GM23248 (cell line): ENCODE data around the gene FAM180B. TPM values are rescaled to one million over a fixed set of nuclear protein-coding genes. Genes with fewer than 3 reads are reported as not detected.

Source experiments
- DNase-seq: peaks from one replicate; pipeline ENCODE4 v3.0.0-alpha.2; 2015
- H2AFZ ChIP-seq: fragments of 200-600 bp; sonication (generic); 2 replicates; pipeline ENCODE4 v1.6.1; 2016; ENCODE audit warnings: antibody characterized with exemption
- H3F3A ChIP-seq: fragments of 200-600 bp; sonication (generic); 2 replicates; pipeline ENCODE4 v1.6.1; 2016; ENCODE audit warnings: mild to moderate bottlenecking, antibody characterized with exemption, mixed run types; ENCODE audit not compliant: insufficient read depth
- H3K27ac ChIP-seq: fragments of 200-600 bp; sonication (generic); 2 replicates; pipeline ENCODE4 v1.5.1; 2016; ENCODE audit warnings: mild to moderate bottlenecking
- H3K27me3 ChIP-seq: fragments of 200-600 bp; sonication (generic); replicated peaks from 2 replicates; pipeline ENCODE4 v1.6.1; 2016; ENCODE audit warnings: mild to moderate bottlenecking; ENCODE audit not compliant: insufficient read depth
- H3K36me3 ChIP-seq: fragments of 200-600 bp; sonication (generic); 2 replicates; pipeline ENCODE4 v1.6.1; 2016; ENCODE audit warnings: low read depth, mild to moderate bottlenecking
- H3K4me1 ChIP-seq: fragments of 200-600 bp; sonication (generic); 2 replicates; pipeline ENCODE4 v1.6.1; 2016; ENCODE audit warnings: mild to moderate bottlenecking; ENCODE audit not compliant: insufficient read depth
- H3K4me2 ChIP-seq: fragments of 200-600 bp; sonication (generic); one replicate; pipeline ENCODE4 v1.6.1; 2016; ENCODE audit warnings: mild to moderate bottlenecking; ENCODE audit not compliant: unreplicated experiment
- H3K4me3 ChIP-seq: fragments of 200-600 bp; sonication (generic); 2 replicates; pipeline ENCODE4 v1.5.1; 2016; ENCODE audit warnings: mild to moderate bottlenecking
- H3K79me2 ChIP-seq: fragments of 200-600 bp; sonication (generic); 2 replicates; pipeline ENCODE4 v1.6.1; 2016; ENCODE audit warnings: mild to moderate bottlenecking; ENCODE audit not compliant: insufficient read depth
- H3K9ac ChIP-seq: fragments of 200-600 bp; sonication (generic); 2 replicates; pipeline ENCODE4 v1.6.1; 2016; ENCODE audit warnings: mild to moderate bottlenecking
- H3K9me2 ChIP-seq: fragments of 200-600 bp; sonication (generic); 2 replicates; pipeline ENCODE4 v1.6.1; 2016; ENCODE audit warnings: mixed run types, mild to moderate bottlenecking, moderate library complexity; ENCODE audit not compliant: insufficient read depth
- H3K9me3 ChIP-seq: fragments of 200-600 bp; sonication (generic); one replicate; pipeline ENCODE4 v1.6.1; 2017; ENCODE audit warnings: low read depth
- H4K20me1 ChIP-seq: fragments of 200-600 bp; sonication (generic); 2 replicates; pipeline ENCODE4 v1.6.0; 2016; ENCODE audit not compliant: insufficient read depth
- EZH2 ChIP-seq: fragments of 200-600 bp; sonication (generic); IDR thresholded peaks from 2 replicates; pipeline ENCODE4 v1.6.1; 2018; ENCODE audit warnings: antibody characterized with exemption, mild to moderate bottlenecking; ENCODE audit not compliant: insufficient read depth, poor library complexity, severe bottlenecking
- EZH2phosphoT487 ChIP-seq: fragments of 200-600 bp; sonication (generic); IDR thresholded peaks from 2 replicates; pipeline ENCODE4 v1.6.1; 2018; ENCODE audit warnings: antibody characterized with exemption, moderate library complexity, mild to moderate bottlenecking, low read depth; ENCODE audit not compliant: insufficient read depth
- WGBS, 2 experiments: methylation state at CpG; one replicate each; pipeline ENCODE4 v1.1.6; 2015 to 2017; ENCODE audit warnings: low lambda C conversion rate in 2 of 2, low coverage in 1 of 2; ENCODE audit errors: missing lambda C conversion rate in 2 of 2; 5-methylcytosine and 5-hydroxymethylcytosine counted together
- in situ Hi-C: fragments of 300-500 bp; cut with MboI; formaldehyde crosslinking; loops from 2 replicates; pipeline ENCODE4 v1.15.0; 2020
- polyA plus RNA-seq: library from polyadenylated mRNA; unstranded; fragments of >200 nt; fragmentation: Nextera tagmentation; extraction: Ambion mirVana; gene quantifications from 2 replicates; pipeline ENCODE4 v1.2.1, GENCODE V29; 2016
- total RNA-seq: library from RNA; depleted of rRNA; stranded (reverse); fragments of >200 nt; shearing (Covaris generic); gene quantifications from 2 replicates; pipeline ENCODE4 v1.2.3, GENCODE V29; 2014

Gene FAM180B
- total and polyA plus RNA-seq, 2 experiments from 2014 or later = not detected

- DNase-seq = peak; percentile 92
- Histone ChIP-seq H3K9me3 (no peaks in the 10 kb centered on the region), H4K20me1 (no peaks in the 10 kb centered on the region), H2AFZ (peak within 1 kb of the TSS; percentile 90), H3K27me3 (no peaks in the 10 kb centered on the region), H3F3A (peaks cover 4% of the 10 kb centered on the region; the same call in 1 of the 2 replicates), H3K36me3 (no peaks in the 10 kb centered on the region), H3K4me3 (peak within 1 kb of the TSS; percentile 89), H3K4me2 (peak within 1 kb of the TSS; percentile 85), H3K9ac (peak within 1 kb of the TSS; percentile 91), H3K4me1 (peaks cover 9% of the 10 kb centered on the region; the same call in 1 of the 2 replicates), H3K27ac (no peak within 1 kb of the TSS), H3K79me2 (peaks cover 50% of the 10 kb centered on the region), H3K9me2 (no peaks in the 10 kb centered on the region)
- in situ Hi-C loops = no loop called here
- 1 to 2% methylated on average over 48 to 74 of the region's 86 CpGs for WGBS, 2 experiments
- no peak for TF ChIP-seq EZH2
Measured at GRCh38 chr11:47565340-47566148, 20.9 kb upstream of the FAM180B start, which contains the start of gene PTPMT1. Gene PTPMT1 (plus strand): TSS chr11:47565599. CDS start chr11:47565623, 24 bp downstream.

GRCh38 chr11:47566149-47566698 lies 20.3 kb upstream of the FAM180B start:
- H3K4me3 ChIP-seq = peak overlapping the region; percentile 89
- H3K9ac ChIP-seq = peak overlapping the region; percentile 91
- no peaks in the 10 kb centered on the region for H4K20me1 ChIP-seq
- no peaks in the 10 kb centered on the region for H3K9me2 ChIP-seq
- peaks cover 57% of the 10 kb centered on the region for H3K79me2 ChIP-seq
- 0 out of 2 replicates have a peak, but pooled peaks cover under 1% of the 10 kb centered on the region for H3K36me3 ChIP-seq
- H3K9me3 ChIP-seq = no peaks in the 10 kb centered on the region
- H3K27me3 ChIP-seq = no peaks in the 10 kb centered on the region
- in situ Hi-C loops = no loop called here
- H3K4me1 ChIP-seq = peaks cover 9% of the 10 kb centered on the region; the same call in 1 of the 2 replicates
- 24% methylated on average over 17 of the region's 17 CpGs for WGBS, 2 experiments
- H3K4me2 ChIP-seq = peak overlapping the region; percentile 85
- peaks cover 11% of the 10 kb centered on the region for H3F3A ChIP-seq
- peak; percentile 43 for DNase-seq
- no peak overlapping the region for H3K27ac ChIP-seq
- H2AFZ ChIP-seq = peak overlapping the region; percentile 90
- TF ChIP-seq EZH2phosphoT487 = no peak

DNA sequence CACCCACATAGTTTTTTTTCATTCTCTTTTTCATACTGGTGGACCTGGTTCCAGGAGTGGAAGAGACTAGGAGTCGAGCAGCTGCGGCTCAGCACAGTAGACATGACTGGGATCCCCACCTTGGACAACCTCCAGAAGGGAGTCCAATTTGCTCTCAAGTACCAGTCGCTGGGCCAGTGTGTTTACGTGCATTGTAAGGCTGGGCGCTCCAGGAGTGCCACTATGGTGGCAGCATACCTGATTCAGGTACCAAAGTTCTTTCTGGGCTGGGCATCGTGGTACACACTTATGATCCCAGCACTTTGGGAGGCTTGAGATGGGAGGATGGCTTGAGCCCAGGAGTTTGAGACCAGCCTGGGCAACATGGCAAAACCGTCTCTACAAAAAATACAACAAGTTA lies 16.8 kb upstream of the FAM180B start:
- 97 to 98% methylated on average over 7 of the region's 7 CpGs for WGBS, 2 experiments

GRCh38 chr11:47570651-47571356 lies 15.7 kb upstream of the FAM180B start:
- Histone ChIP-seq H3K79me2 (peaks cover 81% of the 10 kb centered on the region), H3K36me3 (peaks cover 6% of the 10 kb centered on the region; the same call in 1 of the 2 replicates), H3K4me1 (peaks cover 21% of the 10 kb centered on the region), H3K9me2 (no peaks in the 10 kb centered on the region), H3K4me3 (no peak overlapping the region), H3K9me3 (no peaks in the 10 kb centered on the region), H2AFZ (no peak overlapping the region), H3F3A (peaks cover 31% of the 10 kb centered on the region), H3K9ac (no peak overlapping the region), H4K20me1 (no peaks in the 10 kb centered on the region), H3K4me2 (no peak overlapping the region), H3K27ac (no peak overlapping the region), H3K27me3 (no peaks in the 10 kb centered on the region)
- in situ Hi-C loops = no loop called here
- 67 to 71% methylated on average over 3 of the region's 3 CpGs for WGBS, 2 experiments
- DNase-seq = no peak
- TF ChIP-seq EZH2phosphoT487 = no peak
- no peak for TF ChIP-seq EZH2

More for the DNA sequence above, 16.8 kb upstream of the FAM180B start:
- Histone ChIP-seq H3K36me3 (peaks cover 6% of the 10 kb centered on the region; the same call in 1 of the 2 replicates), H3K27ac (no peak overlapping the region), H3K4me3 (no peak overlapping the region), H2AFZ (no peak overlapping the region), H3K79me2 (peaks cover 75% of the 10 kb centered on the region), H3K27me3 (no peaks in the 10 kb centered on the region), H3K4me1 (peaks cover 24% of the 10 kb centered on the region), H3K9ac (no peak overlapping the region), H3K9me2 (no peaks in the 10 kb centered on the region), H3K4me2 (no peak overlapping the region), H3K9me3 (no peaks in the 10 kb centered on the region), H4K20me1 (no peaks in the 10 kb centered on the region), H3F3A (peaks cover 31% of the 10 kb centered on the region)
- in situ Hi-C loops = no loop called here
- TF ChIP-seq EZH2 (no peak), EZH2phosphoT487 (no peak)
- no peak for DNase-seq
